LNCAP (cell line): Measurements from ENCODE around the gene PNISR.

Experiments
- TF ChIP-seq, protein P1 (sequence below): fragments of 450-650 bp; IDR thresholded peaks from 2 replicates; pipeline ENCODE4 v1.5.1; 2017; ENCODE audit warnings: mild to moderate bottlenecking

The PNISR gene

DNA sequence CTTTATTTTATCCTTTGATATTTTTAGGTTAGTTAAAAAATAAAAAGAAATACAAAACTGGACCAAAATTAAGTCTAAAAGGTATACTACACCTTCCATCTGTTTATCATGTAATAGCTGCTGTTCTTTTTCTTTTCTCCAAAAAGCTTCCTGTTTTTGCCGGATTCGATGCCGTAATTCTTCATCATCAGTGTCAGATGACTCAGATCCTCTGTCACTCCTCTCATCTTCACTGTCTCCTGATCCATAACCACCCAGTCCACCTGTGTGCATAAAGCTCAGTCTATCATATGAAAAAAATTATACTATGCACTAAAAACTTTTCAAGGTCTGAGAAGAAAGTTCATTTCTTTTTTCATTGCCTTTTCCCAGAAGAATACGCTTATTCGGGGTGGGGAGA is 22.7 kb downstream of the PNISR start:
- TF ChIP-seq, protein P1, sequence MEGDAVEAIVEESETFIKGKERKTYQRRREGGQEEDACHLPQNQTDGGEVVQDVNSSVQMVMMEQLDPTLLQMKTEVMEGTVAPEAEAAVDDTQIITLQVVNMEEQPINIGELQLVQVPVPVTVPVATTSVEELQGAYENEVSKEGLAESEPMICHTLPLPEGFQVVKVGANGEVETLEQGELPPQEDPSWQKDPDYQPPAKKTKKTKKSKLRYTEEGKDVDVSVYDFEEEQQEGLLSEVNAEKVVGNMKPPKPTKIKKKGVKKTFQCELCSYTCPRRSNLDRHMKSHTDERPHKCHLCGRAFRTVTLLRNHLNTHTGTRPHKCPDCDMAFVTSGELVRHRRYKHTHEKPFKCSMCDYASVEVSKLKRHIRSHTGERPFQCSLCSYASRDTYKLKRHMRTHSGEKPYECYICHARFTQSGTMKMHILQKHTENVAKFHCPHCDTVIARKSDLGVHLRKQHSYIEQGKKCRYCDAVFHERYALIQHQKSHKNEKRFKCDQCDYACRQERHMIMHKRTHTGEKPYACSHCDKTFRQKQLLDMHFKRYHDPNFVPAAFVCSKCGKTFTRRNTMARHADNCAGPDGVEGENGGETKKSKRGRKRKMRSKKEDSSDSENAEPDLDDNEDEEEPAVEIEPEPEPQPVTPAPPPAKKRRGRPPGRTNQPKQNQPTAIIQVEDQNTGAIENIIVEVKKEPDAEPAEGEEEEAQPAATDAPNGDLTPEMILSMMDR = no peak

DNA sequence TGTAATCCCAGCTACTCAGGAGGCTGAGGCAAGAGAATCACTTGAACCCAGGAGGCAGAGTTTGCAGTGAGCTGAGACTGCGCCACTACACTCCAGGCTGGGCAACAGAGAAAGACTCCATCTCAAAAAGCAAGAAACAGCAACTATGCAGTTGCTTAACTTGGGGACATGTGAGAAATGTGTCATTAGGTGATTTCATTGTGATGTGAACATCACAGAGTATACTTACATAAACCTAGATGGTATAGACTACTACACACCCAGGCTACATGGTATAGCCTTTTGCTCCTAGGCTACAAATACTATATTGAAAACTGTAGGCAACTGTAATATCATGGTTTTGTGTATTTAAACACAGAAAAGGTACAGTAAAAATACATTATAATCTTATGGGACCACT is 27.8 kb downstream of the PNISR start:
- TF ChIP-seq, protein P1 = no peak

DNA sequence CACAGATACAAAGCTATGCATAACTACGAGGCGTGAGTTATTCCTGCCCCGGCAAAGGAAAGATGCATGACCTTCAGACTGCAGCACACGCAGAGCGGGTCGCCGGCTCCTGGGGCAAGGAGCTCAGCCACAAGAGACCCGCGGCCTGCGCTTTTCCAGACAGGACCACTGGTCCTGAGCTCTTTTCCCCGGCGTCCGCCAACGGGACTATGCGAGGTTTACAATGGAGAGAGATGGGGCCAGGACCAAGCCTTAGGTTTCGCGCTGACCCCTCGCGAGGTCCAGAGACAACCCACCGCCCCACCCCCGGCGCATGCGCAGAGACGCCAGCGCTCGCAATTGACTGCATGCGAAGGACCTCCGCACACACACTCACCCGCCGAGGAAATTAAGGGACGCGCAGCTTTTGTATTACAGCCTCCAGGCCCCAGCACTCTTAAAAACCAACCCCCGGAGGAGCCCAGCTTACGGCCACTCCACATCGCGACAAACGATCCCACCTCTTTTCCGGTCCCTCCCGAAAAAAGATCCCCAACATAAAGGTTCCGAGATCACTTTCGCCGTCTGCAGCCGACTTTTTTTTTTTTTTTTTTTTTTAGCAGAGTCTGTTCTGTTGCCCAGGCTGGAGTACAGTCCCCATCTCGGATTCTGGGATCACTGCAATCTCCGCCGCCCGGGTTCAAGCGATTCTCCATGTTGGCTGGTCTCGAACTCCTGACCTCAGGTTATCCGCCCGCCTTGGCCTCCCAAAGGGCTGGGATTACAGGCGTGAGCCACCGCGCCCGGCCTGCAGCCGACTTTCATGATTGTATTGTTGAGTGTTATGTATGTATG is 31.2 kb downstream of the PNISR start, which contains the start of gene COQ3:
TSS of gene COQ3 (minus strand) at position 498 of the 834 bp plus-strand sequence. CDS start at position 482, 16 bp downstream.
- TF ChIP-seq, protein P1 = no peak

DNA sequence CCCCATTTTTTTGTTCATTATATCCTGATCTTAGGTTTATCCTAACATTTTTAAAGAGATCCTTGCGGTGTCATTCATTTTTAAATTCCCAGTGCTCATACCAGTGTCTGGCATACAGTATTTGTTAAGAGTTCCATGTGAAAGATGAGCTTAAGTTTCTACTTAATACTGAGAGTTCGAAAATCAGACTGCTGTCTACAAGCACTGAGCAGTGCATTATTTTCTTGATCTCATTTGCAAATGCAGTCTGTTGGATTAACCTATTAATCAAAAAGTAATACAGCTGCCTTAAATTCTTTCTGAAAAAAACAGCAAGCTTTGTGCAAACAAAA is 31.8 kb downstream of the PNISR start:
- TF ChIP-seq, protein P1 = no peak

DNA sequence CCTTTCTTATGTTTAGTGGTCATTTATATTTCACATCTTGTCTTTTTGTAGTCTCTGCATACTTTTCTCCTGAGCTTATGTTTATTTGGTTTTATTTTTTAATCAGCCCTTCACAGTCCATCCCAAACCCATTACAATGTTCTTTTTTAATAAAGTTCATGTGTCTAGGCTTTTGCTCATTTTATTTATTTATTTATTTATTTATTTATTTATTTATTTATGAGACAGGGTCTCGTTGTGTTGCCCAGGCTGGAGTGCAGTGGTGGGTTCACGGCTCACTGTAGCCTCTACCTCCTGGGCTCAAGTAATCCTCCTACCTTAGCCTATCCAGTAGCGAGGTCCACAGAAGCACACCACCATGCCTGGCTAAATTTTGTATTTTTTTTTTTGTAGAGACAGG is 34.2 kb downstream of the PNISR start:
- TF ChIP-seq, protein P1 = no peak

DNA sequence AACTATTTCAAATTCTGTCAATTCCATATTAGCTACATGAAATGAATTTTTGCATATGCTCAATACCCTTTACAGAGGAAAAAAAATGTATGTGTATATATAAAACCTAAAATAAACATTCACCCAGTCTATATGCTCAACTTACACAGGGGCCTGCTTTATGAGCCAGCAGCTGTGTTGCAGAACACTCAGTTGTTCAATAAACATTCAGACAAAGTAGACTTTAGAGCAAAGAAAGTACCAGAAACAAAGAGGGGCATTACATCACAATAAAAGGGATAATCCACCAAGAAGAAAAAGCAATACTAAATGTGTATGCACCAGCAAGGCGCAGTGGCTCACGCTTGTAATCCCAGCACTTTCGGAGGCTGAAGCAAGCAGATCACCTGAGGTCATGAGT is 40.6 kb downstream of the PNISR start:
- TF ChIP-seq, protein P1 = no peak

DNA sequence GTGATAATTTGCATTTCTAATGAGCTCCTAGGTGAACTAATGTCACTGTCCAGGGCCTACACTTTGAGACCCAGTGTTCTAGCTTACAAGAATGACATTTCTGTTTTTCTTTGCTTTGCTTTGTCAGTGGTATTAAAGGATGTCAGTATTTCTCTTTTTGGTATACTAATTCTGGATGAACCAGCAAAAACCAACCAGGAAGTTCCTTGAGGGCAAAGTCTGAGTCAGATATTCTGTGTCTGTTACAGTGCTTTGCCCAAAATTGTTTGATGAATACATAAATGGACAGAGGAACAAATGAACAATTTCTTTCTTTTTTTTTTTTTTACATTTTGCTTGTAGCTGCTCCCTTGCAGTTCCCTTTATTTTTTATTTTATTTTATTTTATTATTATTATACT is 46.5 kb downstream of the PNISR start:
- TF ChIP-seq, protein P1 = no peak
